IMR-90 (cell line): ENCODE measurements around the gene NUDCD3. TPM values are rescaled to one million over a fixed set of nuclear protein-coding genes. Genes with fewer than 3 reads are reported as not detected.

Experiments used
- ATAC-seq: fragments of 200-7000 bp; cut with Tn5 transposase; 2 replicates; pipeline ENCODE4 v1.9.1; 2020; ENCODE audit warnings: low read depth, mild to moderate bottlenecking, moderate library complexity
- BruUV-seq: library from RNA; stranded (reverse); fragments of 400-500 nt; replicated peaks from 2 replicates; lab custom pipeline; 2021; lab: Mats Ljungman, UMichigan
- CTCF ChIA-PET: fragments of 300-600 bp; formaldehyde crosslinking; extraction: SDS; loops from one replicate; lab custom pipeline; 2021; ENCODE audit warnings: antibody characterized with exemption; lab: Yijun Ruan, JAX
- POLR2A ChIA-PET: fragments of 300-600 bp; sonication (Branson Sonifier 250); formaldehyde crosslinking; loops from one replicate; lab custom pipeline; 2022; ENCODE audit warnings: antibody characterized with exemption; ENCODE audit not compliant: unreplicated experiment; lab: Charles Lee
- DNase-seq: peaks from one replicate; pipeline ENCODE4 v3.0.0; 2013
- H2AFZ ChIP-seq: replicated peaks from 2 replicates; pipeline ENCODE3; 2013; ENCODE audit warnings: low read length, mild to moderate bottlenecking; ENCODE audit not compliant: poor library complexity
- H2AK5ac ChIP-seq: 2 replicates; pipeline ENCODE4 v1.6.1; 2013; ENCODE audit warnings: low read depth, low read length, inconsistent platforms
- H2AK9ac ChIP-seq: replicated peaks from 2 replicates; pipeline ENCODE3; 2013; ENCODE audit warnings: mild to moderate bottlenecking, low read depth, low read length, moderate library complexity; ENCODE audit not compliant: poor library complexity
- H2BK120ac ChIP-seq: 2 replicates; pipeline ENCODE4 v1.6.1; 2013; ENCODE audit warnings: low read depth, low read length, inconsistent platforms
- H2BK15ac ChIP-seq: 3 replicates; pipeline ENCODE4 v1.6.1; 2013; ENCODE audit warnings: low read depth, low read length, inconsistent platforms
- H2BK20ac ChIP-seq: 2 replicates; pipeline ENCODE4 v1.6.1; 2013; ENCODE audit warnings: low read depth, mild to moderate bottlenecking, inconsistent platforms, low read length, moderate library complexity
- H2BK5ac ChIP-seq: 2 replicates; pipeline ENCODE4 v1.6.1; 2013; ENCODE audit warnings: mild to moderate bottlenecking, low read depth, low read length, inconsistent platforms; ENCODE audit not compliant: poor library complexity, severe bottlenecking
- H3K14ac ChIP-seq: replicated peaks from 2 replicates; pipeline ENCODE4 v1.6.1; 2013; ENCODE audit warnings: low read depth, low read length, inconsistent platforms
- H3K18ac ChIP-seq: 2 replicates; pipeline ENCODE4 v1.6.1; 2013; ENCODE audit warnings: low read depth, low read length, control low read depth
- H3K23ac ChIP-seq: 2 replicates; pipeline ENCODE4 v1.6.1; 2013; ENCODE audit warnings: low read depth, low read length, inconsistent platforms
- H3K27ac ChIP-seq: 2 replicates; pipeline ENCODE4 v1.5.1; 2013; ENCODE audit warnings: mild to moderate bottlenecking, control low read depth, low read length; ENCODE audit not compliant: insufficient read depth
- H3K27me3 ChIP-seq: 2 replicates; pipeline ENCODE4 v1.6.1; 2013; ENCODE audit warnings: low read length; ENCODE audit not compliant: control insufficient read depth, insufficient read depth
- H3K36me3 ChIP-seq: 2 replicates; pipeline ENCODE4 v1.6.1; 2013; ENCODE audit warnings: low read length, mixed read lengths; ENCODE audit not compliant: control insufficient read depth, insufficient read depth
- H3K4ac ChIP-seq: 2 replicates; pipeline ENCODE4 v1.6.1; 2013; ENCODE audit warnings: low read depth, low read length, inconsistent platforms
- H3K4me1 ChIP-seq: 2 replicates; pipeline ENCODE4 v1.6.1; 2013; ENCODE audit warnings: low read length, mixed read lengths; ENCODE audit not compliant: control insufficient read depth, insufficient read depth
- H3K4me2 ChIP-seq: 2 replicates; pipeline ENCODE4 v1.6.1; 2013; ENCODE audit warnings: low read depth, mild to moderate bottlenecking, control low read depth, low read length, moderate library complexity
- H3K4me3 ChIP-seq: 2 replicates; pipeline ENCODE4 v1.5.1; 2013; ENCODE audit warnings: low read depth, mild to moderate bottlenecking, control low read depth, low read length, moderate library complexity; ENCODE audit not compliant: insufficient read depth
- H3K56ac ChIP-seq: 2 replicates; pipeline ENCODE4 v1.6.1; 2013; ENCODE audit warnings: low read length, inconsistent platforms; ENCODE audit not compliant: insufficient read depth; ENCODE audit errors: extremely low read depth
- H3K79me1 ChIP-seq, 2 experiments: 2 replicates each; pipeline ENCODE4 v1.6.1; 2013; ENCODE audit warnings: low read length in 2 of 2, inconsistent platforms in 1 of 2, low read depth in 1 of 2
- H3K9ac ChIP-seq: 2 replicates; pipeline ENCODE4 v1.6.1; 2013; ENCODE audit warnings: low read depth, low read length, control low read depth
- H3K9me1 ChIP-seq: 2 replicates; pipeline ENCODE4 v1.6.1; 2013; ENCODE audit warnings: low read length, inconsistent platforms; ENCODE audit not compliant: insufficient read depth
- H3K9me3 ChIP-seq: 2 replicates; pipeline ENCODE4 v1.6.1; 2013; ENCODE audit warnings: low read length; ENCODE audit not compliant: control insufficient read depth, insufficient read depth
- H4K20me1 ChIP-seq: 2 replicates; pipeline ENCODE4 v1.6.1; 2013; ENCODE audit warnings: low read length, inconsistent platforms; ENCODE audit not compliant: insufficient read depth
- H4K5ac ChIP-seq: 2 replicates; pipeline ENCODE4 v1.6.1; 2013; ENCODE audit warnings: mild to moderate bottlenecking, low read depth, low read length, control low read depth
- H4K8ac ChIP-seq, 2 experiments: 2 replicates each; pipeline ENCODE4 v1.6.1; 2013; ENCODE audit warnings: low read depth in 2 of 2, low read length in 2 of 2, control low read depth in 1 of 2, inconsistent platforms in 1 of 2
- H4K91ac ChIP-seq: 2 replicates; pipeline ENCODE4 v1.6.1; 2013; ENCODE audit warnings: low read depth, low read length, inconsistent platforms; ENCODE audit not compliant: insufficient read depth
- FOS ChIP-seq: fragments of 150-350 bp; IDR thresholded peaks from 2 replicates; pipeline ENCODE4 v1.6.1; 2016; ENCODE audit warnings: low read depth, low read length
- RFX5 ChIP-seq: IDR thresholded peaks from 2 replicates; pipeline ENCODE4 v1.8.0; 2012; ENCODE audit warnings: low read depth, mild to moderate bottlenecking, low read length, moderate library complexity
- WGBS, 2 experiments: methylation state at CpG; one replicate each; pipeline versions ENCODE4 v1.1.5 to v1.1.7; 2013; ENCODE audit warnings: missing lambda C conversion rate in 2 of 2; ENCODE audit not compliant: insufficient read length in 1 of 2; ENCODE audit errors: extremely low coverage in 2 of 2; 5-methylcytosine and 5-hydroxymethylcytosine counted together
- dilution Hi-C: fragments of 300-500 bp; cut with HindIII; formaldehyde crosslinking; loops from one replicate; pipeline ENCODE4 v1.14.3; 2018; ENCODE audit warnings: low sequenced_read_pairs; ENCODE audit not compliant: unreplicated experiment
- in situ Hi-C: fragments of 300-500 bp; cut with MboI; formaldehyde crosslinking; loops from 3 replicates; pipeline ENCODE4 v1.14.3; 2019; ENCODE audit warnings: low sequenced_read_pairs, inconsistent platforms, mixed read lengths
- intact Hi-C: fragments of 100-400 bp; cut with micrococcal nuclease; formaldehyde crosslinking; loops from 2 replicates; pipeline ENCODE4 v1.10.0; 2022
- polyA plus RNA-seq, 3 experiments: library from polyadenylated mRNA; depleted of rRNA; stranded (reverse); fragments of >200 nt; gene quantifications; 2 replicates each; pipeline ENCODE4 v1.2.3, GENCODE V29; 2012; ENCODE audit warnings: low replicate concordance in 1 of 3
- total RNA-seq: library from RNA; depleted of rRNA; stranded (reverse); fragments of >200 nt; gene quantifications from 2 replicates; pipeline ENCODE4 v1.2.3, GENCODE V29; 2012

Gene NUDCD3
- total and polyA plus RNA-seq, 2 of the 4 experiments (the other 2 are of a cell fraction) = 49.5 to 76.0 TPM

GRCh38 chr7:44348851-44349781 lies 141.3 kb downstream of the NUDCD3 start:
- Histone ChIP-seq H3K14ac (no peak overlapping the region), H2AK5ac (no peak overlapping the region), H4K20me1 (no peaks in the 10 kb centered on the region), H3K56ac (no peak overlapping the region), H3K4me3 (no peak overlapping the region), H4K91ac (no peak overlapping the region), H2AK9ac (no peak overlapping the region), H2AFZ (peak overlapping the region; percentile 56), H3K27ac (no peak overlapping the region), H3K79me1 (no peaks in the 10 kb centered on the region), H4K5ac (no peak overlapping the region), H2BK20ac (no peak overlapping the region), H3K4ac (no peak overlapping the region), H3K9me3 (peaks cover 3% of the 10 kb centered on the region; the same call in 1 of the 2 replicates), H3K9ac (no peak overlapping the region), H3K9me1 (no peaks in the 10 kb centered on the region), H2BK5ac (no peak overlapping the region), H3K4me2 (no peak overlapping the region), H3K18ac (no peak overlapping the region), H3K23ac (no peak overlapping the region), H3K36me3 (no peaks in the 10 kb centered on the region), H2BK120ac (no peak overlapping the region), H3K27me3 (peaks cover 10% of the 10 kb centered on the region), H4K8ac (no peak overlapping the region), H2BK15ac (no peak overlapping the region), H3K4me1 (peaks cover 1% of the 10 kb centered on the region; the same call in 1 of the 2 replicates)
- POLR2A ChIA-PET = no interaction called here
- in situ Hi-C loops = no loop called here
- BruUV-seq = no TSS peak
- CTCF ChIA-PET = interaction anchor here (0.6 to 1.1 kb wide), 6 partner anchors 9 to 220 kb away, joined by 3 to 4 read pairs (median 3); no protein-coding TSS in a partner anchor
- TF ChIP-seq RFX5 = peak; percentile 73
- no peak for TF ChIP-seq FOS
- WGBS, 2 experiments = no CpG with 5 or more reads among the region's 9 CpGs
- dilution Hi-C loops = no loop called here
- intact Hi-C loops = loop anchor here (1.0 kb wide), 2 partner anchors 128 to 216 kb away; no protein-coding TSS in a partner anchor
- ATAC-seq = no peak
- no peak for DNase-seq
